ENCODE data around the gene AUH.
"Not testable (repeated sequence)": the region's sequence is repeated elsewhere in the genome, so short reads cannot be mapped to it uniquely, and the experiment has no call there.

DNA sequence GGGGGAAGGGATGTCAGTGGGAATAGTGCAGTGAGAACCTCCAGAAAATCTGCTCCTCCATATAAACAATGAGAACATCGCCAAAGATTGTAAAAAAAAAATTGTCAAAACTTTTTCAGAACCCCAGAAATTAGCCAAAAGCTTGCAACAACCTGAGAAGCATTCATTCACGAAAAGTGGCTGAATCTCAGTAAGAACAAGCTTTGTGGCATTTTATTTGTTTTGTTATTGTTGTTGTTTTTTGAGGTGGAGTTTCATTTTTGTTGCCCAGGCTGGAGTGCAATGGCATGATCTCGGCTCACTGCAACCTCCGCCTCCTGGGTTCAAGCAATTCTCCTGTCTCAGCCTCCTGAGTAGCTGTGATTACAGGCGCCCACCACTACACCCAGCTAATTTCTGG is 162.8 kb downstream of the AUH start:
- TF ChIP-seq CTCF (conservative IDR thresholded peaks at IDR 0.05; ENCODE audit: low read length); EZH2phosphoT487 (IDR thresholded peaks at IDR 0.05; ENCODE audit: borderline replicate concordance, low read depth, low read length): not testable (repeated sequence)
